HG02571 (cell line): Measurements from ENCODE around the gene RADIL.
"Not testable (repeated sequence)": the region's sequence is repeated elsewhere in the genome, so short reads cannot be mapped to it uniquely, and the experiment has no call there.

ENCODE experiments used
- ATAC-seq: cut with Tn5 transposase; IDR thresholded peaks from one replicate; pipeline ENCODE4 v1.9.1; 2021; ENCODE audit warnings: mild to moderate bottlenecking, moderate library complexity; ENCODE audit not compliant: unreplicated experiment

RADIL gene, protein sequence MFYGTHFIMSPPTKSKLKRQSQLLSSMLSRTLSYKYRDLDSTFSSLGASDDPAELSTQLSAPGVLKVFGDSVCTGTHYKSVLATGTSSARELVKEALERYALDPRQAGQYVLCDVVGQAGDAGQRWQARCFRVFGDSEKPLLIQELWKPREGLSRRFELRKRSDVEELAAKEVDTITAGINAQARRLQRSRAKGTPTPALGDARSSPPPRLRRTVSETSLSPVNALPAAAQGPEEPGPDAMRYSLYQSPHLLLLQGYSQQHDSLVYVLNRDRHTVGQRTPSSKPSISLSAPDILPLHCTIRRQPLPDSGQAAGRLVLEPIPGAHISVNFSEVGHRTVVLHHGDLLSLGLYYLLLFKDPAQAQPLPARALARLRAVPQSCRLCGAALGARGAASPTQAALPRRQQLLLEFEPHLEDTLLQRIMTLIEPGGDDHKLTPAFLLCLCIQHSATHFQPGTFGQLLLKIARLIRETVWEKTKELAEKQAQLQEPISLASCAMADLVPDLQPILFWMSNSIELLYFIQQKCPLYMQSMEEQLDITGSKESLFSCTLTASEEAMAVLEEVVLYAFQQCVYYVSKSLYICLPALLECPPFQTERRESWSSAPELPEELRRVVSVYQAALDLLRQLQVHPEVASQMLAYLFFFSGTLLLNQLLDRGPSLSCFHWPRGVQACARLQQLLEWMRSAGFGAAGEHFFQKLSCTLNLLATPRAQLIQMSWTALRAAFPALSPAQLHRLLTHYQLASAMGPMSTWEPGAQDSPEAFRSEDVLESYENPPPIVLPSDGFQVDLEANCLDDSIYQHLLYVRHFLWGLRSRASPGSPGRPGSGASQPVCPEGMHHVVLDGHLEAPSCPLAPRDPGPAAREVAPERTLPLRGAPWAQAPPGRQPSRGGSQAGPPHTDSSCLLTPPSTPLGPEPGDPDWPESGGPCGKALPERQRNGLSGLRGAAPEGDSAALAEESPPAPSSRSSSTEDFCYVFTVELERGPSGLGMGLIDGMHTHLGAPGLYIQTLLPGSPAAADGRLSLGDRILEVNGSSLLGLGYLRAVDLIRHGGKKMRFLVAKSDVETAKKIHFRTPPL

GRCh38 chr7:4883372-4884144 lies at the start of gene RADIL:
RADIL (minus strand) TSS chr7:4883716; CDS start chr7:4878139, 5,577 bp downstream.
- ATAC-seq = no peak

DNA sequence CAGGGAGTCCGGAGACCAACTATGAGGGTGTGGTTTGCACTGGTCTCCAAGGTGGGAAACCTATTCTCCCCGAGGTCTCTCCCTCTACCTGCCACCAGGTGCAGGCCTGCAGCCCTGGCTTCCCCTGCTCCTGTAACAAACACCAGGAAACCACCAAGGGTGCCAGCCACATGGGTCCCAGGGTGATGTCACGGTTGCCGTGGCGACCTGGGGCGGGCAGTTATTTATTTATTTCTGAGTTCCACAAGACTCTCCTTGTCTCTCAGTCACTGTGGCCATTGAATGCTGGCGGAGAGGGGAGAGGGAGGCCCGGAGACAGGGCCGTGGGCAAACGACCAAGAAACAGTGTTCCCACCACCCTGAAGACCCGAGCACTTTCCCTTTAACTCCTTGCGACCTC lies 48.4 kb upstream of the RADIL start:
- ATAC-seq = no peak

DNA sequence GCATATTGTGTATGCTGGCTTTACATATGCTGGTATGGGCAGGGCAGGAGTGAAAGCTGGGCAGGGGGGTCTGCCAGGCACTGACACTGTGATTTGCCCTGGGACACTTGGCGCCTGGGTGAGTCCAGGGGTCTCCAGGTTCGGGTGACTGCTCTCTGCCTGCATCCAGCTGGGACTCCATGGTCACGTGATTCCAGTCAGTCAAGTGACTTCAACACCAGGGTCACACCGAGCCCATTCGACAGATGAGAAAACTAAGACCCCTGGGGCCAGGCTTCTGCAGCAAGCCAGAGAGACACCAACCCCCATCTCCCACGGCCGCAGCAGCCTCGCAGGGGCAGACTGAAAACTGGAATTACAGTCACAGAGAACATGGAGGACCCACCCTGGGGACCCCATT lies 45.5 kb upstream of the RADIL start:
- ATAC-seq = no peak

- ATAC-seq = no peak
Observed at GRCh38 chr7:4928445-4928844, 44.9 kb upstream of the RADIL start.

DNA sequence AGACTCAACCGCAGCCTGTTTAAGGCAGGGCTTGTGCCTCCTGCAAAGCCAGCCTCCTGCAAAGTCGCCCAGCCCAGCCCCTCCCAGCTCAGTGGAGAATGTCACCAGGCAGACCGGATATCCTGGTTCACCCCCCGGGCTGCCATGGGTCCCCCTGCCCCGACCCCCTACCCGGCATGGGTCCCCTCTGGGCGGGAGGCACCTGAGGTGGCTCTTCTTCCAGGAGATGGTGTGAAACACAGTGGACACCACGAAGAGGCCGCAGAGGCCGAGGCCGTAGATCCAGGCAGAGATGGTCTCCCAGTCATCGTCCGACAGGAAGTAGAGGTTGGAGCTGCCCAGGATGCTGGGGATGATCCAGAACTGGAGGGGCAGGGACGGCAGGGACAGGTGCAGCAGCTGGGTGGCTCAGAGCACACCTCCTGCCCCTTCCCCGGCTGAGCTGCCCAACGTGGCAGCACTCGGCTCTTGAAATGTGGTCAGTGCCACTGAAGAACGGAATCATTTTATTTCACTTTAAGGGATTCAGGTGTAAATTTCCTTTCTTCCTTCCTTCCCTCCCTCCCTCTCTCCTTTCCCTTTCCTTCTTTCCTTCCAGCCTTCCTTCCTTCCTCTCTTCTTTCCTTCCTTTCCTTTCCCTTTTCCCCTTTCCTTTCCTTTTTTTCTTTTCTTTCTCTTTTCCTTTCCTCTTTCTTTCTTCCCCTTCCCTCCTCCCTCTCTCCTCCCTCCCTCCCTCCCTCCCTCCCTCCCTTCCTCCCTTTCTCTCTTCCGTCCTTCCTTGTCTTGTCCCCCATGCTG lies 36.7 kb upstream of the RADIL start:
- ATAC-seq = no peak

DNA sequence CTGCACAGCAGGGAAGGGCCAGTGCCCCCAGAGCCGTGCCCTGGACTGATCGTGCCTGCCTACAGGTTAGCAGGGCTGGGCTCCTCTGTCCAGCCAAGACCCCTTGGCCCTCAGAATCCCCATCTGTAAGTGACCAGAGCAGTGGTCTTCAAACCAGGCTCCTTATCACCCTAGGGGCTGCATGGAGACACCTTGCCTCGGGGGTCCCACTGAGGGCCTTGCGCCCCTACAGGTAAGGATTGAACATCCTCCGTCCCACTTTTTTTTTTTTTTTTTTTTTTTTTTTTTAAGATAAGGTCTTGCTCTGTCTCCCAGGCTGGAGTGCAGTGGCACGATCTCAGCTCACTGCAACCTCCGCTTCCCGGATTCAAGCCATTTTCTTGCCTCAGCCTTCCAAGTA lies 32.6 kb upstream of the RADIL start:
- ATAC-seq = no peak

DNA sequence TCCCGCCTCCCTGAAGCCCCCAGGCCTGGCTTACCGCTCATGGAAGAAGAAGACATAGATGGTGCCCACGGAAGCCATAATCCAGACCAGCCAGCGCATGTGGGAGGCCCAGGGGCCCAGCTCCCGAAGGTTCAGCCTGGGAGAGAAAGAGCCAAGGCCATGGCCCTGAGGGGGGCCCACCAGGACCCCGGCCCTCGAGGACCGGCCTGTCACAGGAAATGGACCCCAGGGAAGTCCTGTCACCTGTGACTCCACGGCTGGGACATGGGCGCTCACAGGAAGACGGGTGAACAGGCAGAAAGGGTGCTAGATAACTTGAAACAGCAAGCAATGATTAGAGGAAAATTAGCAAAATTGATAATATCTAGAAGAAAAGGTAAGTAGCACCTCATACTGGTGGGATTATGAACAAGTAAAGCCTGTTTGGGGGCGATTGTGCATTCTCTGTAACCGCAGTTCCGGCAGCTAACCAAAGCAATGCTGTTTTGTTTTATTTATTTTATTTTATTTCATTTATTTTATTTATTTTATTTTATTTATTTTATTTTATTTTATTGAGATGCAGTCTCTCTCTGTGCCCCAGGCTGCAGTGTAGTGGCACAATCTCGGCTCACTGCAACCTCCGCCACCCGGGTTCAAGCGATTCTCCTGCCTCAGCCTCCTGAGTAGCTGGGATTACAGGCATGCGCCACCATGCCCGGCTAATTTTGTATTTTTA lies 27.8 kb upstream of the RADIL start:
- ATAC-seq = no peak

GRCh38 chr7:4906682-4907081 lies 23.2 kb upstream of the RADIL start:
- ATAC-seq = no peak

DNA sequence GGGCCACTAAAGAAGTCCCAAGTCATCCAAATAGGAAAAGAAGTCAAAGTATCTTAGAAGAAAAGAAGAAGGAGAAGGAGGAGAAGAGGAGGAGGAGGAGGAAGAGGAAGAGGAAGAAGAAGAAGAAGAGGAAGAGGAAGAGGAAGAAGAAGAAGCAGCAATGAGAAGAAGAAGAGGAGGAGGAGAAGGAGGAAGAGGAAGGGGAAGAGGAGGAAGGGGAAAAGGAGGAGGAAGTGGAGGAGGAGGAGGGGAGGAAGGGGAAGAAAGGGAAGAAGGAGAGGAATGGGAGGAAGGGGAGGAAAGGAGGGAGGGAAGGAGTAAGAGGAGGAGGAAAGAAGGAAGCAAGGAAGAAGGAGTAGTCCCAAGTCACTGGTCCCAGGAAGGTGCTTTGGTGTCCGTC lies 21.7 kb upstream of the RADIL start:
- no peak for ATAC-seq

DNA sequence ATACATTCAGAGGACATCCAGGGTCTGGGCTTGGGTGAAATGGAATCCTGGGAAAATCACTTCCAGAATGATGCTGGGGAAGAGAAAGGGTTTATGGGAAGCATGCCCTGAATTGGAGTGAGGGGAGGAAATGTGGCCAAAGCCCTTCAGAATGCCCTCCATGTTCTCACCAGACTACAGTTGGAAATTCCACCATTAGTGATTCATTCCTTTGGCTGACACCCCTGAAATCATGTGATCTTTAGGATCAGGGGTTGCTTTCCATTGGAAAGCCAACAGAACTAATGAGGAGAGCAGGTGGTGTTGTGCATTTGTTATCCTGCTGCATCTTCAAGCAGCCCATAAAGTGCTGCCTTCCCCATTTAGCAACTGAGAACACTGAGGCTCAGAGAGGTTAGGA lies 20.8 kb upstream of the RADIL start:
- no peak for ATAC-seq

DNA sequence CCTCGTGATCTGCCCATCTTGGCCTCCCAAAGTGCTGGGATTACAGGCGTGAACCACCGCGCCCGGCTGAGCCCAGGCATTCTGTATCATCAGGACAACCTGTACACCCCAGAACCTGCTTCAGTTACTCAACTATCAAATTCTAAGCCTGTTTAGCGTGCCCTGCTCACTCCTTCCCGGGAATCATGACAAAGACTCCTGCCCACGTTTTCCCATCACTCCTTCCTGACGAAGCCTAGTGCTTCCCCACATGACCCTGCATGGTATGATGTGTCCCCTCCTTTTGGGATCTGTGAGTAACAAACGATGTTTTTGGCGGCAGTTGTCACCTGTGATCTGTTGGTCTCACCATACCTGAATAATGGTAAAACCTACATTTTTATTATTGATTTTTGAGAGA lies 12.2 kb upstream of the RADIL start:
- ATAC-seq = no peak

- no peak for ATAC-seq
Observed at GRCh38 chr7:4894482-4894881, 11.0 kb upstream of the RADIL start.

DNA sequence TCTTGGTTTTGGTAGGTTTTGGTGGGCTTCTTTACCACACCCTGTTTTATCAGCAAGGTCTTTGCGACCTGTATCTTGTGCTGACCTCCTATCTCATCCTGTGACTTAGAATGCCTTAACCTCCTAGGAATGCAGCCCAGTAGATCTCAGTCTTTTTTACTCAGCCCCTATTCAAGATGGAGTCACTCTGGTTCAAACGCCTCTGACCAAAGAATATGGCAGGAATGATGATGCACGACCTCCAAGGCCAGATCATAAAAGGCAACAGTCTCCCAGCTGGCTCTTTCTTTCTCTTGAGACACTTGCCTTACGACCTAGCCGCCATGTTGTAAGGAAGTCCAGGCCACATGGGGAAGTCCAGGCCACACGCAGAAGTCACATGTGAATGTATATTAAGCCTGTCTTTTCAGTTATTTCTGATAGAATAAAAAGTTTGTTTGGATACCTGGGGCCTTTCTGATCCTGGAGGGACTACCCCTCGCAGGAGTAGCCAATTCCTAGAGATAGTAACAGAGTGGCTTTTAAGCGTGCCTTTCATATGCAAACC lies 10.5 kb upstream of the RADIL start:
- ATAC-seq = no peak

DNA sequence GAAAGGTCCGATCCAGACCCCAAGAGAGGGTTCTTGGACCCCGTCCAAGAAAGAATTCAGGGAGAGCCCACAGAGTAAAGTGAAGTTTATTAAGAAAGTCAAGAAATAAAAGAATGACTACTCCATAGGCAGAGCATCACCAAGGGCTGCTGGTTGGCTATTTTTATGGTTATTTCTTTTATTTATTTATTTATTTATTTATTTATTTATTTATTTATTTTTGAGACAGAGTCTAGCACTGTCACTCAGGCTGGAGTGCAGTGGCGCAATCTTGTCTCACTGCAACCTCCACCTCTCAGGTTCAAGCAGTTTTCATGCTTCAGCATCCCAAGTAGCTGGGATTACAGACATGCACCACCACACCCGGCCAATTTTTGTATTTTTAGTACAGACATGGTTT lies 9.7 kb upstream of the RADIL start:
- ATAC-seq = not testable (repeated sequence)

DNA sequence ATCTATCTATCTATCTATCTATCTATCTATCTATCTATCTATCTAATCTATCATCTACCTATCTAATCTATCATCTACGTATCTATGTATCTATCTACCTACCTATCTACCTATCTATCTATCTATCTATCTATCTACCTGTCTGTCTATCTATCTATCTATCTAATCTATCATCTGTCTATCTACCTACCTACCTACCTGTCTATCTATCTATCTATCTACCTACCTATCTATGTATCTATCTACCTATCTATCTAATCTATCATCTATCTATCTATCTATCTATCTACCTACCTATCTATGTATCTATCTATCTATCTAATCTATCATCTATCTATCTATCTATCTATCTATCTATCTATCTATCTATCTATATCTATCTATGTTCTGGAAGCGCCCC lies 8.0 kb upstream of the RADIL start:
- not testable (repeated sequence) for ATAC-seq

- ATAC-seq = no peak
Observed at GRCh38 chr7:4889682-4890081, 6.2 kb upstream of the RADIL start.

DNA sequence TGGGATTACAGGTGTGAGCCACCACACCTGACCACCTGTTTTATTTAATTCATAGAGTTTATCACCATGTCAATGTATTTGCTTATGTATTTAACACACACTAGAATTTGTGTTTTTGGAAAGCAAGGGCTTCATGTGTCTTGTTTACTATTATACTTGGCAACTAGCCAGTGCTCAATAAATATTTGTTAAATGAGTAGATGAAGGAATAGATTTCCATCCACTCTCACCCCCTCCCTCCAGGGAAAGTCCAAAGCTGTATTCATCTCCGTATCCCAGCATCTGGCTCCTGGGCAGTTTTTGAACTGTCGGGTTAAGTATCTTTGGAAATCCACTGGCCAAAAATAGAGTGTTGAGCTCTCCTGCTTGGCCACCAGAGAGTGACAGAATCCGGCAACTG lies 4.6 kb upstream of the RADIL start:
- no peak for ATAC-seq

DNA sequence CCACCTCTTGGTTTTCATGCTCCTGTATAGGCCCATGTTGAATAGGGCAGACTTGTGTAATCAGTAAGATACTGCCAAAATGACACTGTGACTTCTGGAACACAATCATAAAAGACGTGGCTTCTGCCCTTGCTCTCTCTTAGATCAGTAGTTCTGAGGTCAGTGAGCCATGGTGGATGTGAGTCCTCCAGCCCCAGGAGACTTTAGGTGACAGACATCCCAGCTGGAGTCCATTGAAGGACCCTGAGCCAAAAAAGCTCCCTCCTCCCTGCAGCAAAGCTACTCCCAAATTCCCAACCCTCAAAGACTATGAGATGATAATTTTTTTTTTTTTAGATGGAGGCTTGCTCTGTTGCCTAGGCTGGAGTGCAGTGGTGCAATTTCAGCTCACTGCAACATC lies 3.2 kb upstream of the RADIL start:
- ATAC-seq = no peak

- no peak for ATAC-seq
Observed at GRCh38 chr7:4885317-4885807, 1.8 kb upstream of the RADIL start.
